Activated CD4-positive, alpha-beta T cell treated with anti-CD3 and anti-CD28 coated beads, Interleukin-2, amount 50 U/mL, for 4 hours (primary cell): ENCODE measurements around the gene BUD13.

ENCODE experiments used
- DNase-seq, 2 experiments: peaks; one replicate each; pipeline ENCODE4 v3.0.0-alpha.2; 2020

Gene BUD13

DNA sequence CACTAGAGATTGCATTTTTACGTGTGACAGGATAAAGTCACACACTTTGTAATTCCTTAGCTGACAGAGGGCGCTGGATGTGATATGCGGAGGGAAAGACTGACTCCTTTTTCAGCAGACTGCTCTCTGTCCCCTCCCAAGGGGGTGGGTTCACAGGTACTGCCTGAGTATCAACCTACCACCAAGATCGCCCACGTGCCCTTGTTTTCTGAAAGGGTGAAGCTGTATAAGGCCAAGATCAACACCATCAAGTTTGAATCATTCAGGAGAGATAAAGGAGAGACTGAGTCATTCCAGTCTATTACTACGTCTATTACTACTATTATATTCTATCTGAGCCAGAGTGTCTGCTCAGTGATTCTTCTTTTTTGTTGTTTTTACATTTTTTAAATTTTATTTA, 30.7 kb downstream of the BUD13 start:
- DNase-seq = no peak

DNA sequence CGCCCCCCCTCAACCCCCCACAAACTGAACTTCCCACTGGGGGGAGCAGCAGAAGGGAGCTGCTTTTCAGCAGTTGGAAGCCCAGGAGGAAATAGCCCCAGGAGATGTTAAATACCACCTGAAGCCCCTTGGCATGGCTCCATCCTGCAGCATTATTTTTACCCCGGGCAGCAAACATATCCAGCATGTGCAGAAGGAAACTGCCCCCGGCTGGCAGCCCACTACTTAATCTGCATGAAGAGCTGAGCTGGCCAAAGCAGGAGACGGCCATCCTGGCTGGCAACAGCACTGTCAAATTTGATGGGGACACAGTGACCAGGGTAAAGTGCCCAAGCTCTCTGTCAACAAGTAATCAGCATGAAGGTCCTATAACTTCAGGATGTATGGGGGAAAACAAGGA, 32.0 kb downstream of the BUD13 start:
- no peak for DNase-seq

DNA sequence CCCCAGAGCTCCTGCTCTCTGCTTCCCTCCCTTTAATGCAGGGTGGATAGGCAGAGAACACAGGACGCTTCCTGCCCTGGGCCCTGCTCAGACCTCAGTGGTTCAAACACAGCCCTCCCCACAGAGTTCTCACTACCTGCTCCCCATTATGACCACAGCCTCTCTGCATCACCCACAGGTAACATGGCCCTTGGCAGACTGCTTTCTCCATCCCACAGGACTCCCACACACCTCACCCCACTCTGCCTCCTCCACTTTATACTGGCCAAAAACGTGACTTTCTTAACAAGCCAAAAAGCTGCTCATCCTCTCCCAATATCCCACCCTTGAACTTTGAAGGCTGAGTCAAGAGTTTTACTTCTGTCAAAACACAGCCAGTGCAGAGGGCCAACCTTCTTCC, 33.8 kb downstream of the BUD13 start:
- no peak for DNase-seq

DNA sequence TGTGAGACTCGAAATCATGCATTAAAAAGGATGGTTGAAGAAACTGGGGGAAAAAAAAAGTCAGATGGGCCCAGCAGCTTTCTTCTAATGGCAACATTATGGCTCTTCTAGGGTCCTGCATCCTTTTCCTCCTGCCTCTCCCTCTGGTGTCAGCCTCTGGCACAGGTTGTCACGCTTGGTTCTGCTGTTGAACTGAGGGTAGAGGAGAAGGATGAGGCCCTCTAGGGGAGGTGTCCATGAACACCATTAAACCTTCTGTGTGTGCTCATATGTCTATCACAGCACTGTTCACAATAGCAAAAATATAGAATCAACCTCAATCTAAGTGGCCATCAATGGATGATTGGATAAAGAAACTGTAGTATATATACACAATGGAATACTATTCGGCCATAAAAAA, 36.0 kb downstream of the BUD13 start:
- DNase-seq = no peak

DNA sequence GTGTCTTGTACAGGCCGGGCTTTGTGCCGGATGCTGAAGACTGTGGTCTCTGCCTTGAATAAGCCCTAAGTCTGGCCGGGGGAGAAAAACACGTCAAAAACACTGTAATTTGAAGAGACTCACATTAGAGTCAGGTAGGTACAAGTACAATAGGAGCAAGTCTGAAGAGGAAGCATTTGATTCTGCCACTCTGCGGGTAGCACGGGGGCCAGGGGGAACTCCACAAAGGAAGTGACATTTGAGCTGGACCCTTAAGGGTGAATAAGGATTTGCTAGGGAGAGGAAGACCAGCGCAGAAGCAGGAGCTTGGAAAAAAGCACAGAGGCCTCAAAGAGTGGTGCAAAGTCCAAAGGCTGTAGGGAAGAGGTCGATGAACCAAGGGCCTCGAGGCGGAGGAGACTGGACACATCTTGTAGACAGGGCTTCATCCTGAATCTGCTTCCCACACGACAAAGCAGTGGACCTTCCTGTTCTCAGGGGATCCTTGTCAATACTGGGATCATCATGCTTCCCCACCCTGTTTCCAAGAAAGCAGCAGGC, 38.7 kb downstream of the BUD13 start:
- no peak for DNase-seq

DNA sequence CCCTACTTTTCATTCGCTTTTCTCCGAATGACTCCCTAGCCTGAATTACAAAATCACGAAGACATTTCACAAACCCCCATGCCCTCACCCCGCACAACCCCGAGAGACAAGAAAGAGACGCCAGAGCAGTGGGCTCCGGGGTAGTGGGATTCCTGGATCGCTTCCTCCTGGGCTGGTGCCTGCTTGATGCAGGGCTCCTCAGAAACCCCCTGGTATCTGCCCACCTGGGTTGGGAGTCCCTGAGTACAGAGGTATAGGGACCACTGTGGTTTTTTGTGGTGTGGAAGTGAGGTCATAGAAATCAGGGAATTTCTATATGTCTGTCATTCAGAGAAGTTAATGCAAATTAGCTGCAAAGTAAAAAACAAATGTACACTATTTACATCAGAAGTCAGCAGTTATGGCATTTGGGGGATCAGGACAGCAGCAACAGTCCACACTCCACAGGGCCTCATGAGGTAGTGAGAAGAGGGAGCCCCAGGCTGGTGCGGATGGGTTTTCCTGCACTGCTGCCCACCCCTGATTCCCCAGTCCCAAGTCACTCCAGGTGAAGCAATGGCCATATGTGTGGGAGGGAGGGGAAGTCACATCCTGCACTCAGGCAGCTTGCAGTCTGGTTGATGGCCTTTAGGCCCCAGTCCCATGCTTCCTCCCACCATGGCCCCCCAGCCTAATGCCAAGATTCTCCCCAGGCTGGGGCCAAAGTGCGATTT, 39.6 kb downstream of the BUD13 start:
- no peak for DNase-seq

DNA sequence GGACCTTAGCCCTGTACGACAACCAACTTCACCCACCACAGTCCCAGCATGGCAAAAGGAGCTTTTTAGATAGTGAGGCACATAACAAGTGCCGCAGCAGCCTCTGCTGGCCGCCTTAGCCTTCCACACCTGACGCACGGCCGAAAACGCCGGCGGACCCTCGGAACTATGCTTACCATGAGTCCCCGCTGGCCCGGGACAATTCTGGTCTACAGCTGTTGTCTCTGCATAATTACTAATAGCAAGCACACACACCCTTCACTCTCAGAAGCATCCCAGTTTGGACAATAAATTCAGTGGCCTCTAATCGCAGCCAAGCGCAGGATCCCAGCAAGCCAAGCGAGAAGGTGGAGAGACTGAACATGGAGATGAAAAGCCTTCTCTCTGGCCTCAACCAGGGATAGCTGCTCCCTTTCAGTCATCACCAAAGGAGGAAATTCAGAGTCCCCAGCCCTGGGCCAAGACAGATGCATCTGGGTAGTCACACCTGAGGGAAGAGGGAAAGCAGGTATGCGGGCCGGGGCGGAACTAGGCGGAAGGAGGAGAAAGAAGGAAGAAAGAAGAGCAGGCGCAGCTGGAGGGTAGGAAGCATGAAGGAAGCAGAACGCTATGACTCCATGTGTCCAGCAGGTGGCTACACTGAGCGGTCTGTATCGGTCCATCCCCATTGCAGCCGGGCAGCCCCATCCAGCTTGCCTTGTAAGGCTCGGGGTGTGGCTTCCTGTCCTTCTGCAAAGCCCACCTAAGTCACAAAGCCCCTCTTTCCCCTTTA, 40.3 kb downstream of the BUD13 start:
- peak; percentile 45 to 50 for DNase-seq

DNA sequence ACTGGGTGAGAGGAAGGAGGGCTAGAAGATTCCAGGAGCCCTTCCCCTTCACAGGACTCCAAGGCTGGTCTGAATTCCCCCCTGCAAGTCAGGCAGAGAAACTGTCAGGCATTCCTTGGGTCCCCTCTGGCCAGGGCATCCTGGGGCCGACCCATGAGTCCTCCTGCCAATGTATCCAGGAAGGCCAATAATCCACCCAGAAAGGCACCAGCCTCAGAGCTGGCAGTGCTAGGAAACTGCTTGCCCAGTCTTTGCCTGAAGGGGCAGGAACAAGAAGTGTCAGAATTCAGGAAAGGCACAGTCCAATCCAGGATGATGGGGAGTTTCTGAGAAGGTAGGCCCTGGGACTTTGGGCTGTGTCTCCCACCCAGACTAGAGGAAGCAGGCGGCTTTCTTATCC, 41.0 kb downstream of the BUD13 start:
- DNase-seq = no peak

DNA sequence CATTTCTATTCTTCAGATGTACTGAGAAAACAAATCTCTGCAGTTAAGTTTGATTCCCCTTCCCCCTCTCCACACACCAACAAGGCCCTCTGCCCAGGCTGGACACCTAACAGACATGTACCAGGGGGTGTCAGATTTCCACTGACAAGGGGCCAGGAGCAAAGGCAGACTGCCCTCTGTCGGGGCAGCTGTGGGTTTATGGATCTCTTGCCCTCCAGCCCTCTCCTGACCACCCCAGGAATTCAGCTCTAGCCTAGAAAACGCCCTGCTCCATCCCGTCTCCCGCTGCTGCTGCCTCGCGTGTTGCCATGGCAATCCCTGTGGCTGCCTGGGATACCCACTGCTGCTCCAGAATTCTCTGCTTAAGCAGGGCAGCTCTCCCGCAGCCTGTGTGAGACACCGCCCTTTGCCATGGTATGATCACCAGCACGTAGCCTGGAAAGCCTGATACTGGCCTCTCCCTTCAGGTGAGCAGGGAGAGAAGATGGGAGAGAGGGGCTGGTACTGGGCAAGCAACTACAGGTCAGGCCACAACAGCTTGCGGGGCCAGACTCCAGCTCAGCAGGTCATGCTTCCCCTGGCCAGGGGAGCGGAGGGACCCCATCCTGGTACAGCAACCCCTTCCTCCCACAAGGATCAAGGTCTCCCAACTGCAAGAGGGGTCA, 41.6 kb downstream of the BUD13 start:
- DNase-seq = no peak

DNA sequence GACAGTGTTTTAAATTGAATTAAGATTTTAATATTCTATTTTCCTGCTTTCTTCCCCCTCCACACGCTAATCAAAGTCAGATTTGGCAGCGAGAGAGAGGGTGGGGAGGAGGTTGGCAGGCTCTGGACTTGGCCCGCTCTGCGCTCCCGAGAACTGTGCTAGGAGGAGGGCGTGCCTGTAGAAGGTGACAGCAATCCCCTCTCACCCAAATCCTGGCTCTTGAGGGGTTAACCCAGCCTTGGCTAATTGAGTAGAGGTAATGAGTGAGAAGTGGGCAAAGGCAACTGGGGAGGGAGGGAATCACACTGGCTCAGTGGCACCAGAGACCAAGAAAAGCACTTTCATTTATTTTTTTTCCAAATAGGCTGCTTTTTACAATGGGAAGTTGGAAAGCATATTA, 42.2 kb downstream of the BUD13 start:
- DNase-seq = no peak

DNA sequence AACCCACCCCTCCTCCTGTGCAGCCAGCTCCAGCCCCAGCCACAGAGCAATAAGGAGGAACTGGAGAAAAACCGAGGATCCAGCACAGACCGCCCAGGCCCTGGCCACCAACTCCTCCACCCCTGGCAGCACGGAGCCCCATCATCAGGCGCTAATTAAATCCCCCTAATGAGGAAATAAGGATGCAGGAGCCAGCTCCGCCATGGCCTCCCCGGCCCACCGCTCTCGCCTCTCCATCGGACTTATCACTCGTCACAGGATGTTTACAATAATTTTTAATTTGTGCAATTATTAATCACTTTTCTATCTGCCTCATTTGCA, 42.6 kb downstream of the BUD13 start:
- DNase-seq = no peak

DNA sequence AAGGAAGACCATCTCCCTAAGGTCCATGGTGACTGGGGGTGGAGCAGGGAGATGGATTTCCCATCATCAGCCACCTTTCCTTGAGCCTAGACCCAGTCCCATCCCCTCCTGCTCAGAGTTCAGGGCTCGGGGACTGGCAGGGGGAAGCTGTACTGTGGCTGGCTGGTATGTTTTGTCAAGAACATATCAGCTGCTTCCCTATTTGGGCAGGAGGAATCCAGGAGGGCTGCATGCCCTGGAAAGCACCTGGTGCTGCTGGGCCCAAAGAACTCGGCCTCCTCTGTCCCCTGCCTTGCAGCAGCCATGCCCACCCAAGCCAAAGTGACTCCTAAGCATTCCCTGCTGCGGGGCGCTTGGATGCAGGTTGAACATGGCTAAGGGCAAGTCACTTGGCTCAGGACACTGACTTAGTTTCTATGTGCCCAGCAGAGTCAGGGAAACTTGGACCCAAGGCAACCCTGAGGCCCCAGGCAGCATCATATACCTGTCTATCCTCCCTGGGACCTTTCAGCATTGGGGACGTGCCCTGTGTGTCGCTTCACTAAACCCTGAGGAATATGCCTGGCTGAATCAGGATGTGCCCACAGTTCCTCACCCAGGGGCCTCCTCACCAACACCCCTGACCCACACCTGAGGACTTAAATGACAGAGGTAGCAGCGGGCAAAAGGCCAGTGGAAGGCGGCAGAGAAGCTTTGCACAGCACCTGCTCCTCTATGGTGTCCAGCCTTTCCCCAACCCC, 43.1 kb downstream of the BUD13 start:
- no peak for DNase-seq

DNA sequence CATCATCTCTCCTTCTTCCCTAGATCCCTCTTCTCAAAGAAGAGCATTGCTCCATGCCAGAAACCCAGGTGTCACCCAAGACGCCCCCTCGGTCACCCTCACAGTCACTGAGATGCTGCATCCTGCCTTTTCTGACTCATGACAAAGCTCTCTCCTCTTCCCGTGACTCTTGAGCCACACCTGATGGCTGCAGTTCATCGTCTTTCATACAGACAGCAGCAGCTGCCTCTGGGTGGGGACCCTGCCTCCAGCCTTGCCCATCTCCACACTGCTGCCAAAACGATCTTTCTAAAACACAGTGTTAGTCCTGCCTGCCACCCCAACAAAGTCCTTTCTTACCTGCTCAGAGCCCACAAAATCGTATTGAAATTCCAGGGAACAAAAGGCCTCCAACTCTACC, 44.8 kb downstream of the BUD13 start:
- DNase-seq = no peak

DNA sequence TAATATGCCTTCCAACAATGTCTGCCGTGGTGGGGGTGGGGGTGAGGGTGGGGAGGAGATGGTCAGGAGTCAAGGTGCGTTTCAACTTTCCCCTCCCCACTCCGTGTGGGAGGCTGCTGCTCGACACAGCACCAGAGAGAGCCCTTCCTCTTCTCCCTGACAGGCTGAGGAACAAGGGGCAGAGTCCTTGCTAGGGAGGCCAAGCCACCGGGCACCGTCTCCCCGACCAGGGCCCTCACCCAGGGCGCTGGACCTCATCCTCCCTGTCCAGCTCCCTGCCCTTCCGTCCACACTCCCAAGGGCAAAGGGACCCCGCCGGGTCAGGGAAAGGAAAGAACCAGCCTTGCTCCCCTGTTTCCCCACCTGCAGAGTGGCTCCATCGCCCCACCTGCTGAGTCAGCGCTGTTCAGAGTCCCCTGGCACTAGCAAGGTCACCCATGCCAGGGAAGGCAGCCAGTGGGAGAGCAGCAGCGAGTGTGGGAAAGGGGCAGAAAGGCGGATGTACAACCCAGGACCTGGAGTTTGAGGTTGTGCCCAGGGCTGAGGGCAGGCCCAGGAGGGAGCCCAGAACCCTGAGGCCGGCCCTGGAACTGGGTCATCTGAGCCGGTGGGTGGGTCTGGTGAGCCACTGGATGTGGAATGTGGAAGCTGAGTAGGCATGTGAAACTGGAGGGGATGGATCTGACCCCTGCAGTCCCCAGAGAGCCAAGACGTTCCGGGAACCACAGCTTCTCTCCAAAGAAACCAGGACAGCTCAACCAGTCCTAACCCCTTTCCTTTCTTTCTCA, 47.2 kb downstream of the BUD13 start:
- DNase-seq = no peak

DNA sequence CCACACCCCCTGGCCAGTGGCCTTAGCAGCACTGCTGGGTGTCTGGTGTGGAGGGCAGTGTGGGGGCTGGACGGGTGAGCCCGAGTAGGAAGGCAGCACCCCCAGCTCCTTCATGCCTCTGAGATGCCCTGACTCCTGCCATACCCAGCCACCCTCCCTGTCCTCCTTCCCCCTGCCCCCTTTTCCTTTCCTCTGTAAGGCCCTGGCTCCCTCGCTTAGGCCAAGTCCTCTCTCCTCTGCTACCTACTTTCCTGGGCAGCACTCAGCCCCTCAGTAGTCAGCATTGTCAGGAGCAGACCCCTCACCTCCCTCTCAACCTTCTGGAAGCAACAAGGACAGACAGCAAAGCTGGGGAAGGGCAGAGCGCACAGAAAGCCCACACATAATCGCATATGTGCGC, 48.0 kb downstream of the BUD13 start:
- no peak for DNase-seq

DNA sequence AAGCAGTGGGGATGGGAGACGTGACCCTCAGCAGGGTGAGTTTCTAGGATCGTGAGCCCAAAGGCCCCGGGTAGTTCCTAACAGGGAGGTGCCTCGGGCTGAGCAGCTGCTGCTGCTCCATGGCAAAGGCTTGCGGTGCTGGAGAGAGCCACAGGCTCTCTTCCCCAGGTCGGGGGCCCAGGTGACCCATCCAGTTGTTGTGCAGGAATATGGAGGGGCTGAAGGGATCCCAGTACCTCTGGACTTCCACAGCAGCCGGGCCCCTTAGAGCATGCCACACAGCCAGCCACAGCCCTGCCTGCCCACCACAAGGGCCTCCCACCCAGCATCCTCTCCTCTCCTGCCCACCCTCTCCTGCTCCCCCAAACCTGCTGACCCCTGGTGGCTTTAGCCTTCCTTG, 49.3 kb downstream of the BUD13 start:
- DNase-seq = no peak

DNA sequence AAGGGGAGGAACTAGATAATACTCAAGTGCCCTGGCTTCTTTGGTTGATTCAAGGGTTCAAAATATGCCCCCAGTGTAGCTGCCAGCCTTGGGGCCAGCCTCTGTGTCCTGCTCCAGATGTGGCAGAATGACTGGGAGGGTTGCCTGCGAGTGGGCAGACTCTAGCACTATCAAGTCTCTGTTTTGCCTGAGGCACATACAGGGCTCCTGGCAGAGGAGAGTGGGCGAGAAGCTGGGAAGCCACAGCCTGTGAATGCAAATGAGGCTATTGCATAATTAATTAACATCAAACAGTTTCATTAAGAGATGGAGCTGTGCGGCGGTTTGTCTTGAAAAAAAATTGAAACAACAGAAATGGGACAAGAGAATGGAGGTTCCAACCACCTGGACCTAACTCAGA, 50.8 kb downstream of the BUD13 start:
- no peak for DNase-seq

DNA sequence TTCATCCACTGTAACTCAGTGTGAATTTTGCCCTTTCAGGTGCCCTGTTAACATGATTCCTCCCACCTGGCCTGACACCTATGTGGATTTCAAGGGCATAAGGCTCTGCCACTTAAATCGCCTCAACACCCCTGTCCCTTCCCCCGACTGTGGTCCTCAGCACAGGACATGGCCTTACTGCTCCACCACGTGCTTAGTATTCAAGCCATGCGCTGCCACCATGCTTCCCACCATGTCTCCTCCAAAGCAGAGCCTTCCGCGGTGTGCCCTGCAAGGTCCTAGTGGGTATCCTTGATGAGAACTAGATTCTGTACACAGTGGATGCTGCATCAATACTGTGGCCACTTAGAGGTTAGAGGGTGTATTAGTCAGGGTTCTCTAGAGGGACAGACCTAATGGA, 51.9 kb downstream of the BUD13 start:
- DNase-seq = no peak

DNA sequence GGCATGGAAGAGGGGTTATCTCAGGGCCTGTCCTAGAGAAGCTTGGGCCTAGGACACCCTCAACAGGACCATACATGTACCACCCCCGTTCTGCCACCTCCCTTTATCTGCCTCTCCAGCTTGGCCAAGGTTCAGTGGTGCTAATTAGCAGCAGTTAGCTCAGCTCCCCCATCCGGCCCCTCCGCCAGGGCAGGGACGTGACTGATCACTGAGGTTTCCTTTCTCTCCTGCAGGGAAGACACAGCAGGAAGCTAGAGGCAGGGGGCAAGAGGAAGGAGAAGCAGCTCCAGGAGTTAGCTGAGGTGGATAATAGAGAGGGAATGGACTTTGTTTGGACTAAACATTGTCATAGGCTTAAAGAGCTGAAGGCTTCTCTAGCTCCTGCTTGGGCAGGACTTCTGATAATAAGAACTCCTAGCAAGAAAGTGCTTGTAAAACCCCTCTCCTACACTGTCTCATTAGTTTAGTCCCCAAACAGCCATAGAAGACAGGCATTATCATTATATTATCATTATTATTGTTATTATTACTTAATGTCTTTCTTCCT, 53.8 kb downstream of the BUD13 start:
- no peak for DNase-seq

DNA sequence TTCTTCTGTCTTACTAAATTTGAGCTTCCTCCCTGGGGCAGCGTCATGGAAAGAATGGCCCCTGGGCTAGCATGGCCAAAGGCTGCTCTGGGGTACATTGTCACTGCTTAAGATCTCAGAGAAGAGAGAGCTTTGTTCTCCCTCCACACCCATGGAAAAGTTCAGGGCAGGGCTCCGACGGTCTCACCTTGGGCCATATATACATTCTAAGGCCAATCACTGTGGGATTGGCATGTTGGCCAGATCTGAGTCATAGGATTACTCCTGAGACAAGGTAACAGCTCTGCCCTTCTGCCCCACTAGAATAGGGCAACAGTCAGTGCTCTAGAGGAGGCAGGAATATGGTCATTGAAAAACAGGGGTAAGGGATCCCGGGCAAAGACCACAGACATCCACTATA, 56.2 kb downstream of the BUD13 start:
- no peak for DNase-seq

DNA sequence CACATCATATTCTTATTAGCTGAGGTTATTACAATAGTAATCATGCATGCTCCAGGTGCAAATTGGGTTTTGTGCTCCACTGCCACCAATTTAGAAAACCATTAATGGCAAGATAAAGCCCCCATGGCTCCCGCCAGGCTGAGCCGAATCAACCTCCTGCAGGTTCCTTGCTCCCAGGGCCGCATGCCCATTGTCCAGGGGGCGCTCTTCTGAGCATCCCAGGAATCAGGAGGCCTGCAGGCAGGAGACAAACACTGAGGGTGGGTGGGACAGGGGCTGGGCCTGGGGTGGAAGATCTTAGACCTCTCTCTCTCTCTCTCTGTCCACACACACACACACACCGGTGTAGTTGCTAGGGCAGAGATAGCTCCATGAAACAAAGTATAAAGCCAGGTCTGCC, 57.4 kb downstream of the BUD13 start:
- no peak for DNase-seq

DNA sequence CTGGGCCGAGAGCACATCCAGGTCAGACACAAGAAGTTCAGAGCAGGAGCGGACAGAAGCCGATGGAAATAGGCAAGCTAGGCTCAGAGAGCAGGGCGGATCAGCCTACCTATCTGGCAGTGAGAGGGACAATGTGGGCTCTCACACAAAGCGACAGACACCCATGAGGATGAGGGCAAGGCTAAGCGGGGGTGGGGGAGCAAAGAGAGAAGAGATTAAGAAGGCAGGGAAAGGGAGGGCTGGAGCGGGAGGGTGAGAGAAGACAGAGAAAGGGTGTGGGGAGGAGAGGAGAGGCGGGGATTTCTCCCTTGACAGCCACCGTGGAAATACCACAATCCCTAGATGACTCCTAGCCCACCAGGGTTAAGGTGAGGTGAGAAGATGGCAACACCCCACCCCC, 57.9 kb downstream of the BUD13 start:
- DNase-seq = no peak
